HS-27A (cell line): Measurements from ENCODE around the gene SLC29A3.

Experiments
- DNase-seq: peaks from one replicate; pipeline ENCODE4 v3.0.0-alpha.2; 2012; ENCODE audit warnings: low read depth, missing footprints

Gene SLC29A3

DNA sequence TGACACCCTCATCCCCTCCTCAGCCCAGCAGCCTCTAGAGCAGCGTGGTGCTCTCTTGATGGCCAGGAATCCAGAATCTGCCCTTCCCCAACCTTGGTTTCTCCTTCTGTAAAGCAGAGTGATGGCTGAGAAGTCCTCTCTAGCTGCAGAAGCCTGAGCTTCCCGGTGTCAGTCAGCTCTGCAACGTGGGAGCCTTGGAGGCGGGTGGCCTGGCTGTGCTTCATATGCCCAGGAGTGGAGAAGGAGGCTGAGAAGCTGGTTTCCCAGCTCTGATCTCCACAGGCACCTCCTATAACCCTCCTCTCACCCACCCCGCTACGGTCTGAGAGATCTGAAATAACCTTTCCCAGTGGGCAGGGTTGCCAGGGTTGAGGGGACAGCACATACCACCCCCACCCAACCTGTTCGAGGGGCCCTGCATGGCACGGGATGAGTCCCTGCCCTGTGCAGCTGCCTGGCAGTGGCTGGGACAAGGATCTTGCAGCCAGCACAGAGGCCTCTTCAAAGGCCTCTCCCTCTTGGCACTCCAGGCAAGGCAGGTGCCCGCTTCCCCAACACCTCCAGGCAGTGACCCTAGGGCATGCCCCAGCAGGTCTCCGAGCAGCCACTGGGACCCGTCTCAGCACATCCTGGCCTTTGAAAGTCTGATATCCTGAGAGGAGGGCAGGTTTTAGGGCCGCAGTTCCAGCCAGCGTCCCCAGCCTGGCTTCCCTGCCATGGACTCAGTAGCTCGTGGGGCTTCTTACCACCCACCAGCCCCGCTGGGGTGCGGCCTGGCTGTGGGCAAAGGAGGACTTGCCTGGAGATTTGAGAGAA lies 18.3 kb upstream of the SLC29A3 start:
- no peak for DNase-seq

GRCh38 chr10:71301371-71301916 lies 17.6 kb upstream of the SLC29A3 start:
- DNase-seq = no peak

DNA sequence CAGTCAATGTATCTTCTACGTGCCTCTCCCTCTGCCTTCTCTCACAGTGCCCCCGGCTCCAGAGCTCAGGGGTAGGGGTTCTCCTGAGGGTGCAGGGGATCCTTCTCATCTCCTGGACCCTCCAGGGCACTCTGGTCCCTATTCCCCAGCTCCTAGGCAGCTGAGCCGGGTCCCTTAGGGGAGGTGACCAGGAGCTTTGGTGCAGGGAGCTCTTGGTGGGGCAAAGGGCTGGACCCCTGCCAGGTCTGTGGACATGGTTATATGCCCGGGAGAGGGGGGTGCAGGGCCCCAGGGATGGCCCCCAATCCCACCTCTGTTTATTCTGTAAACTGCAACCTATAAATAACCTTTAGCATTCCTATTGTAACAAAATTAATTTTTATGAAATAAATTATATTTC lies 16.6 kb upstream of the SLC29A3 start:
- DNase-seq = no peak

GRCh38 chr10:71302874-71303568 lies 16.0 kb upstream of the SLC29A3 start:
- no peak for DNase-seq

GRCh38 chr10:71303569-71303907 lies 15.5 kb upstream of the SLC29A3 start:
- DNase-seq = no peak

DNA sequence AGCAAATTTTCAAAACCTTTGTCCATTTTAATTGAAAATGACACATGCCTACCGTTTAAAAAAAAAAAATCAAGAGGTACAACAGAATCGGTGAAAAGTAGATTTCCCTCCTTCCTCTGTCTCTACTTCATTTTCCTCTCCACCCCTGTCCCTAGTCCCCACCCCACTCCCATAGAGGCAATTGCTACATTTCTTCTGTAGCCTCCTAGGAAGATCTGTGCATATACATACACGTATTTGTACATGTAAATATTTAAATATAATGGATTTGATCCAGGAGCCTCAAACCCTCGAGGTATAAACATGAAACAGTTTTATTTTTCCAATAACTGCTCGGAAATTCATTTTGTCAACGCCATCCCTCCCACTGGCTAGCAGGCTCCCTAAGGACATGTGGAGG lies 14.1 kb upstream of the SLC29A3 start:
- no peak for DNase-seq

GRCh38 chr10:71306979-71307378 lies 12.1 kb upstream of the SLC29A3 start:
- DNase-seq = no peak

GRCh38 chr10:71307469-71308085 lies 11.5 kb upstream of the SLC29A3 start:
- no peak for DNase-seq

- DNase-seq = no peak
Measured at GRCh38 chr10:71308244-71308643, 10.8 kb upstream of the SLC29A3 start.

GRCh38 chr10:71308985-71309384 lies 10.1 kb upstream of the SLC29A3 start:
- no peak for DNase-seq

GRCh38 chr10:71309919-71310318 lies 9.1 kb upstream of the SLC29A3 start:
- no peak for DNase-seq

DNA sequence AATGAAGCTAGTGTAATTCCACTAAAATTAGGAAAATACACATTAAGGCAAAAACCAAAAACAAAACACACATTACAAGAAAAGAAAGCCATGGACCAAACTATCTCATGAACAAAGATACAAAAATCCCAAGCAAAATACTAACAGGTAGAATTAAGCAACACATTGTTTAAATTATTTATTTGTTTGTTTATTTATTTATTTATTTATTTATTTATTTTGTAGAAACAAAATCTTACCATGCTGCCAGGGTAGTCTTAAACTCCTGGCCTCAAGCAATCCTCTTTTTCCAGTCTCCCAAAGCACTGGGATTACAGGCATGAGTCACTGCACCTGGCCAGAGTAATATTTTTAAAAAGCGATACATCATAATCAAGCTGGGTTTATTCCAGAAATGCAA lies 6.8 kb upstream of the SLC29A3 start:
- DNase-seq = no peak

DNA sequence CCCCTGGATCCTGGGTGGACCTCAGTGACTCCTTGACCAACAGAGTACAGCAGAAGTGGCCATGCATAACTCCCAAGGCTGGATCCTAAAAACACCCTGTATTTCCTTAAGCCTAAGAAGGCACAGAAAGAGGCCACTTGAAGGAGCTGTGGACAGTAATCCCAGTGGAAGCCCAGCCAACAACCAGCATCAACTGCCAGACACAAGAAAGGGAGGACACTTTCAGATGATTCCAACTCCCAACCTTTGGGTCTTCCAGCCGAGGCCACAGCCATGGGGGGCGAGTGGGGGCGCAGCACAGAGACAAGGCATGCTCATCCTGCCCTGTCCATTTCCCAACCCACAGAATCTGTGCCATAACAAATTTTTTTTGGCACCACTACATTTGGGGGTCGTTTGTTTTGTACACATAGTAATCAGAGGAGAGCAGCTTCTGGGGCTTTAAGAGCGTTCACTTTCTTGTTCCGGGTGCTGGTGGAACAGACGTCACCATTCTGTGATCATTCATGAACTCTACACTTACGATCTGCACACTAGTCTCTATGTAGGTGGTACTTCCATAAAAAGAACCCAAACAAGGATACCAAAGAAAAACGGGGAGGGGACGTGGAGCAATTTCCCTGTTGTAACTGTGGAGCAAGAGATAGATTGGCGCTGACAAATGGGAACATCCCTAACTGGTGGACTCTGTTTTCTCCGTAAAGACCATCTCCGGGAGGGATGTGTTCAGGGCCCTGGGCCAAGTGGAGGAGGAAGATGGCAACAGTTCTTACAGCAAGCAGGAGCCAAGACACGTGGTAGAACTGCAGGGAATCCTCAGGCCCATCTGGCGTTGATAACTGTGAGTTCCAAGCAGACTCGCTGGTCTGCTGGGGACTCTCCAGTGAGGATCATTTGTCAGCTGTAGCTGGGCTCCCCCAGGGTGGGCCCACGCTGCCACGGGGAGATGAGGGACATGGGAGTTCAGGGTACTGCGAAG lies 6.0 kb upstream of the SLC29A3 start:
- no peak for DNase-seq

- no peak for DNase-seq
Measured at GRCh38 chr10:71314028-71314693, 4.9 kb upstream of the SLC29A3 start.

DNA sequence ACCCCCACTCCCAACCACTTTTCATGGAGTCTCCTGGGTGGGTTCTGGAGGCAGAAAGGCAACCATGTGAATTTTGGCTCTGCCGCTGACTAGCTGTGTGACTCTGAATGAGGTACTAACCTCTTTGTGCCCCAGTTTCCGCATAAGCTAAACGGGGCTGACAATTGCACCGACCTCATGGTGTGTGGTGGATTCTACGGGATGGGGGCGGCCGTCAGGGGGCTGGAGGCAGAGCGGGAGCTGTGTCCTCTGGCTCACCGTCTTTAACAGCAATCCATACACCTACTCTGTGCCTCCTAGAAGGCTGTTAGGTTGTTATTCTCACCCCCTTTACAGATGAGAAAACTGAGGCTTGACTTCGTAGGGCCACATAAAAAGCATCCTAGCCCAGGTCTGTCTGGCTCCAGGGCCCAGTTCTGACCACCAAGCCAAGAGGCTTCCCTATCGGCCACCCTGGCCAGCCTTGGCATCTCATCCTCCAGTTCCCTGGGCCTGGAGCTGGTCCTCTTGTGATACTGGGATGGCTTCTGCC lies 4.3 kb upstream of the SLC29A3 start:
- DNase-seq = no peak

GRCh38 chr10:71316056-71316785 lies 2.8 kb upstream of the SLC29A3 start:
- DNase-seq = no peak

GRCh38 chr10:71316786-71317160 lies 2.3 kb upstream of the SLC29A3 start:
- DNase-seq = no peak

- no peak for DNase-seq
Measured at GRCh38 chr10:71317739-71318138, 1.3 kb upstream of the SLC29A3 start.

DNA sequence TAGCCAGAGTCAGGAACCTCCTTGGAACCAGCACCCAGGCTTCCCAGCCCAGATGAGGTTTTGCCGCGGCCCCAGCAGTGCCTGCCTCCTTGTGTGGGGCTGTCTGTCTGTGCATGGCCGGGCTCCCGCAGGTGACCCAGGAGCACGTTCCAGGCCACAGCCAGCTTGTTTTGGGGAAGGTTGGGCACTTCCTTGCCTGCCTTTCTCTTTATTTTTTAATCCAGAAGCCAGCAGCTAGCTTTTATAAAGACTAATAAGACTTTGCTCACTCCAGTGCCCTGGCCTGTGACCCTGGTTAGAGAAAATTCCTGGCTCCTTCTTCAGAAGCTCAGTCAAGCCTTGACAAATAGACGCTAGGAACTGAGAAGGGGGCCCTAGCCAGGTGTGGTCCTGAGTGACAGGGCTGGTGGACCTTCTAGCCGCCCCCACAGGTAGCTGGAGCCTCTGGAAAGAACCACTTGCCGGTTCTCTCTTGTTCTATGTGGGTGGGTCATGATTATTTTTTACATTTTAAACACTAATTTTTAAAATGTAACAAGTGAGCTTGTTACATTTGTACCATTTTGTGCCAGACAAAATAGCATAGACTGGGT lies 837 bp downstream of the SLC29A3 start:
- no peak for DNase-seq

GRCh38 chr10:71320592-71320991 lies 1.5 kb downstream of the SLC29A3 start:
- no peak for DNase-seq
